Esophagus muscularis mucosa (tissue), 4 donors: ENCODE results near the gene PCNX2. TPM values are rescaled to one million over a fixed set of nuclear protein-coding genes. Genes with fewer than 3 reads are reported as not detected.

Experiments
- DNase-seq: peaks from one replicate; pipeline ENCODE4 v3.0.0-alpha.2; 2017; ENCODE audit errors: extremely low spot score
- H3K27ac ChIP-seq, 4 donors: fragments of 200-600 bp; sonication (generic); replicated peaks in 1 of 4; 1 replicate in 3 of 4; 2 replicates in 1 of 4; pipeline ENCODE4 v1.5.1; 2016 to 2019; ENCODE audit warnings: mild to moderate bottlenecking in 1 of 4
- H3K27me3 ChIP-seq, 4 donors: fragments of 200-600 bp; sonication (generic); one replicate each; pipeline versions ENCODE4 v1.5.1 to v1.6.0; 2016 to 2019
- H3K36me3 ChIP-seq, 4 donors: fragments of 200-600 bp; sonication (generic); one replicate each; pipeline ENCODE4 v1.5.1; 2016 to 2019
- H3K4me1 ChIP-seq, 4 donors: fragments of 200-600 bp; sonication (generic); one replicate each; pipeline ENCODE4 v1.5.1; 2016 to 2019
- H3K4me3 ChIP-seq, 4 donors: fragments of 200-600 bp; sonication (generic); 1 replicate in 2 of 4; 2 replicates in 2 of 4; pipeline ENCODE4 v1.5.1; 2016 to 2019; ENCODE audit warnings: mild to moderate bottlenecking in 4 of 4, moderate library complexity in 1 of 4
- H3K9me3 ChIP-seq, 4 donors: fragments of 200-600 bp; sonication (generic); 1 replicate in 3 of 4; 2 replicates in 1 of 4; pipeline ENCODE4 v1.5.1; 2016 to 2019
- EP300 ChIP-seq: sonication (generic); formaldehyde crosslinking; IDR thresholded peaks from one replicate; pipeline ENCODE4 v1.6.1; 2017; ENCODE audit warnings: antibody characterized with exemption
- POLR2A ChIP-seq: fragments of 450-650 bp; IDR thresholded peaks from one replicate; pipeline ENCODE4 v1.6.1; 2017; ENCODE audit warnings: antibody characterized with exemption, moderate library complexity, mild to moderate bottlenecking, low read depth
- POLR2AphosphoS5 ChIP-seq, 2 donors: sonication (generic); formaldehyde crosslinking; IDR thresholded peaks; one replicate each; pipeline ENCODE4 v1.6.1; 2017; ENCODE audit warnings: antibody characterized with exemption in 2 of 2
- WGBS: methylation state at CpG from one replicate; pipeline ENCODE4 v1.1.5; 2018; 5-methylcytosine and 5-hydroxymethylcytosine counted together
- intact Hi-C: fragments of 100-400 bp; cut with DNase I; formaldehyde crosslinking; loops from one replicate; pipeline ENCODE4 v1.15.1; 2023
- total RNA-seq, 4 donors: library from RNA; depleted of rRNA; stranded (reverse); fragments of >200 nt; gene quantifications; one replicate each; pipeline versions ENCODE4 v1.1.0 to v1.2.1, GENCODE V29; 2016
- TF ChIP-seq, protein P1 (sequence below), 3 experiments: fragments of 200-600 bp in 2 of 3; fragments of 450-650 bp in 1 of 3; sonication (generic) in 2 of 3; IDR thresholded peaks; one replicate each; pipeline ENCODE4 v1.5.1; 2017 to 2019; ENCODE audit warnings: antibody characterized with exemption in 3 of 3, mild to moderate bottlenecking in 2 of 3, moderate library complexity in 1 of 3

PCNX2 gene
- total RNA-seq, 4 donors from 2014 or later = 5.7 to 23.3 (median 7.9) TPM

DNA sequence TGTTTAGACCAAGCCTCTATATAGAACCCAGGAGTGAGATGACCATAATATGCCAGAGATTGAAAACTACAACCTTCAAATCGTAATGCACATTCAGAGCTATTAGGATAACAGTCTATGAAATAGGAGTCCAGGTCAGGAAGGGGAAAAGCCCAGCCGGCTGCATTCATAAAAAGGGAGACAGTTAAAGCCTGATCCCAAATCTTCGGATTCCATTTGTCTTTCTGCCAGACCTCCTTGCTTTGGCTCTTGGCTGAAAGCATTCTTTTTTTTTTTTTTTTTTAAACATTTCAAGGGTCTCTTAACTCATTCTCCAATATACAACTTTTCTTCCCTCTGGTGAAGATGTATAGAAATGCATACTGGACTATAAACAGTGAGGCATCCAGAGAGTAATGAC lies 264.0 kb downstream of the PCNX2 start:
- no peak for DNase-seq
- intact Hi-C loops = no loop called here
- H3K4me3 ChIP-seq = no peak overlapping the region
- no peak overlapping the region for H3K27ac ChIP-seq
- H3K9me3 ChIP-seq = no peaks in the 10 kb centered on the region
- H3K36me3 ChIP-seq = no peaks in the 10 kb centered on the region
- no peak for TF ChIP-seq POLR2AphosphoS5 (IDR thresholded peaks at IDR 0.05)
- no peak for TF ChIP-seq POLR2A
- no peak for TF ChIP-seq EP300
- TF ChIP-seq, protein P1, sequence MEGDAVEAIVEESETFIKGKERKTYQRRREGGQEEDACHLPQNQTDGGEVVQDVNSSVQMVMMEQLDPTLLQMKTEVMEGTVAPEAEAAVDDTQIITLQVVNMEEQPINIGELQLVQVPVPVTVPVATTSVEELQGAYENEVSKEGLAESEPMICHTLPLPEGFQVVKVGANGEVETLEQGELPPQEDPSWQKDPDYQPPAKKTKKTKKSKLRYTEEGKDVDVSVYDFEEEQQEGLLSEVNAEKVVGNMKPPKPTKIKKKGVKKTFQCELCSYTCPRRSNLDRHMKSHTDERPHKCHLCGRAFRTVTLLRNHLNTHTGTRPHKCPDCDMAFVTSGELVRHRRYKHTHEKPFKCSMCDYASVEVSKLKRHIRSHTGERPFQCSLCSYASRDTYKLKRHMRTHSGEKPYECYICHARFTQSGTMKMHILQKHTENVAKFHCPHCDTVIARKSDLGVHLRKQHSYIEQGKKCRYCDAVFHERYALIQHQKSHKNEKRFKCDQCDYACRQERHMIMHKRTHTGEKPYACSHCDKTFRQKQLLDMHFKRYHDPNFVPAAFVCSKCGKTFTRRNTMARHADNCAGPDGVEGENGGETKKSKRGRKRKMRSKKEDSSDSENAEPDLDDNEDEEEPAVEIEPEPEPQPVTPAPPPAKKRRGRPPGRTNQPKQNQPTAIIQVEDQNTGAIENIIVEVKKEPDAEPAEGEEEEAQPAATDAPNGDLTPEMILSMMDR (IDR thresholded peaks at IDR 0.05) = no peak
- no peaks in the 10 kb centered on the region for H3K27me3 ChIP-seq
- WGBS = 81% methylated on average over 3 of the region's 3 CpGs
- no peaks in the 10 kb centered on the region for H3K4me1 ChIP-seq

DNA sequence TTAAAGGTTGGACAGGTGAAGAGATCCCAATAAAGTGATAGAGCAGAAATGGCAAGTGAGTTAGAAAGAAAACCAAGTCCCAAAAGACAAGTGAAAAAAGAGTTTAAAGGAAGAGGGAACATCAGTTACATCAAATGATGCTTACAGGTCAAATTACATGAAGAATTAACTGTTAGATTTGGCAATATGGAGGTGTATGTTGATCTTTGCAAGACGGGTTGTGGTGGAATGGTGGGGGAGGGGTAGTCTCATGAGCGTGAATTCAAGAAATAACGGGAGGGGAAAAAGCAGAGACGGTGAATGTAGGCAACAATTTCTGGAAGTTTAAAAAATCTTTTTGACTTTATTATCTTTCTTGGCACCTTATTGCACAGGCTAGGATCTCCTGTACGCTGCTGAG lies 268.5 kb downstream of the PCNX2 start:
- TF ChIP-seq, protein P1 (IDR thresholded peaks at IDR 0.05) = no peak
- TF ChIP-seq EP300 (no peak), POLR2AphosphoS5 (IDR thresholded peaks at IDR 0.05) (no peak), POLR2A (no peak)

DNA sequence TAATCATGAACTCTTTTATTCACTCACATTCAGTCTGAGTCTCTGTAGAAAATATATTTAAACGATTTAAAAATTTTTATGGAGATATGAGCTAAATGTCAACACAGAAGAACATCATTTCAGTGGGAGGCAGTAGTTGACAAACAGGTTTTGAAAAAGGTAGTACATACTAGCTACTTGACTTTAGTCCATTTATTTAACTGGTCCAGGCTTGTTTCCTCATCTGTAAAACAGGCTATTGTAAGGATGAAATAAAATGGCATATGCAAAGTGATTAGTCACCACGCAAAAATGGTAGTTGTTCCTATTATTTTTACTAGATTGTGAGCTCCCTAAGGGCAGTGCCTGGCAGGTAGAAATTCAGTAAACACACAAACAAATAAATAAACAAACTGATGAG lies 270.0 kb downstream of the PCNX2 start:
- Histone ChIP-seq H3K9me3 (no peaks in the 10 kb centered on the region), H3K4me1 (peaks cover 0 to 9% (median 3%) of the 10 kb centered on the region in 4 donors), H3K27me3 (no peaks in the 10 kb centered on the region), H3K4me3 (no peak overlapping the region), H3K36me3 (no peaks in the 10 kb centered on the region), H3K27ac (no peak overlapping the region)
- no peak for DNase-seq
- TF ChIP-seq EP300 = no peak
- no peak for TF ChIP-seq POLR2A
- TF ChIP-seq, protein P1 (IDR thresholded peaks at IDR 0.05) = no peak
- no peak for TF ChIP-seq POLR2AphosphoS5 (IDR thresholded peaks at IDR 0.05)
- 84% methylated on average over 2 of the region's 2 CpGs for WGBS
- intact Hi-C loops = no loop called here

More for the DNA sequence above, 268.5 kb downstream of the PCNX2 start:
- Histone ChIP-seq H3K36me3 (no peaks in the 10 kb centered on the region), H3K27ac (no peak overlapping the region), H3K27me3 (no peaks in the 10 kb centered on the region), H3K4me1 (no peaks in the 10 kb centered on the region), H3K4me3 (peak overlapping the region in 1 of 4 donors; percentile 16), H3K9me3 (no peaks in the 10 kb centered on the region)
- no peak for DNase-seq
- 48% methylated on average over 5 of the region's 5 CpGs for WGBS
- intact Hi-C loops = no loop called here

DNA sequence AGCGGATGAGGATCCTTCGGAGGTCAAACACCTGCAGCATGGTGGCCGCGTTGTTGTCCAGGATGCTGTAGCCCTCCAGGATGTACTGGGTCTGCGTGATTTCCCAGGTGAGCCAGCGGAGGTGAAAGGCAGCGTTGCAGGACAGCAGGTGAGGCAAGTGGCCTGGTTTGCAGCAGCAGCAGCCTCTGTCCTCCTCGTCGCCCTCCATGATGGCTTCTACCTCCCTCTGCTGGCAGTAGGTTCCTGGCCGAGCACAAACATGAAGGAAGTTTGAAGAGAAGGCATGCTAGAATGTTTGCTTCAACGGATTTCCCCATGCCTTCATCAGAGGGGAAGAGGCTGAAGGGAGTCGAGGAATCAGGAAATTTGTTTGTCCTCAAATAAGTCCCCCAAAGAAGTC lies 270.4 kb downstream of the PCNX2 start:
- 75% methylated on average over 12 of the region's 12 CpGs for WGBS
- Histone ChIP-seq H3K27me3 (no peaks in the 10 kb centered on the region), H3K4me3 (no peak overlapping the region), H3K9me3 (no peaks in the 10 kb centered on the region), H3K27ac (no peak overlapping the region), H3K36me3 (no peaks in the 10 kb centered on the region), H3K4me1 (peaks cover 0 to 12% (median 7%) of the 10 kb centered on the region in 4 donors)
- DNase-seq = no peak
- intact Hi-C loops = no loop called here
- TF ChIP-seq, protein P1 (IDR thresholded peaks at IDR 0.05) = peak in 1 of 3 experiments; percentile 38
- TF ChIP-seq POLR2A = no peak

DNA sequence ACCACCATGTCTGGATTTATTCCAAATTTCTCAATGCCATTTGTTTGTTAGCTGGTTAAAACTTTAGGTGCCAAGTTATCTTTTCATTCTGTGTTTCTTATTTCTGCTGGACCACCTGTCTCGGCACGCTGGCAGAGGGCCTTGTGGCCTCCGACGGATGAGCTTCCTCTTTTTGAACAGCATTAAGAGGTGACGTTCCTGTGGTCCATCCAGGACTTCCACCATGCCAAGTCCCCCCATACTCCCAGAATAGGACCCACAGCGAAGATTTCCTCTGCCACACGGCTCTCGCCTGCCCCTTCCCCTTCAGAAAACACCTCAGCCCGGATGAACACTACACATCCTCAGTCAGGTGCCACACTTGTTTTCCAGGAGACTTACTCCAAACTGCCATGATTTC lies 271.3 kb downstream of the PCNX2 start:
- Histone ChIP-seq H3K4me3 (no peak overlapping the region), H3K4me1 (peaks cover 0 to 12% (median 9%) of the 10 kb centered on the region in 4 donors), H3K27ac (no peak overlapping the region), H3K9me3 (no peaks in the 10 kb centered on the region), H3K36me3 (no peaks in the 10 kb centered on the region), H3K27me3 (no peaks in the 10 kb centered on the region)
- WGBS = 84% methylated on average over 9 of the region's 9 CpGs
- TF ChIP-seq POLR2A (no peak), POLR2AphosphoS5 (IDR thresholded peaks at IDR 0.05) (no peak), EP300 (no peak)
- TF ChIP-seq, protein P1 (IDR thresholded peaks at IDR 0.05) = no peak
- intact Hi-C loops = no loop called here
- DNase-seq = no peak
